Neural crest cell (in vitro differentiated cells): ENCODE measurements around the gene SMIM33. TPM values are rescaled to one million over a fixed set of nuclear protein-coding genes. Genes with fewer than 3 reads are reported as not detected.
"Not testable (repeated sequence)": the region's sequence is repeated elsewhere in the genome, so short reads cannot be mapped to it uniquely, and the experiment has no call there.

Experiments used
- DNase-seq: peaks from one replicate; pipeline ENCODE4 v3.0.0; 2021; ENCODE audit warnings: low read depth, mixed read lengths, low spot score
- H3K27ac Mint-ChIP-seq: one replicate; pipeline ENCODE4 v1.8.0; 2021; ENCODE audit warnings: mild to moderate bottlenecking, mixed read lengths; ENCODE audit not compliant: unreplicated experiment
- H3K27me3 Mint-ChIP-seq: 2 replicates; pipeline ENCODE4 v1.8.0; 2021; ENCODE audit warnings: low read depth, mild to moderate bottlenecking, mixed read lengths
- H3K36me3 Mint-ChIP-seq: 2 replicates; pipeline ENCODE4 v1.8.0; 2021; ENCODE audit warnings: low read depth, mild to moderate bottlenecking, mixed read lengths
- H3K4me1 Mint-ChIP-seq: 2 replicates; pipeline ENCODE4 v1.8.0; 2021; ENCODE audit warnings: mixed read lengths
- H3K4me3 Mint-ChIP-seq: one replicate; pipeline ENCODE4 v1.8.0; 2021; ENCODE audit warnings: mild to moderate bottlenecking, mixed read lengths
- H3K9me3 Mint-ChIP-seq: 2 replicates; pipeline ENCODE4 v1.8.0; 2021; ENCODE audit warnings: mixed read lengths
- CTCF ChIP-seq: fragments of 200-600 bp; sonication (generic); conservative IDR thresholded peaks from 2 replicates; pipeline ENCODE4 v1.5.0; 2021; ENCODE audit warnings: antibody characterized with exemption, mild to moderate bottlenecking
- total RNA-seq: library from RNA; stranded (reverse); gene quantifications from 2 replicates; pipeline ENCODE4 v1.2.1, GENCODE V29; 2021

The SMIM33 gene
- total RNA-seq, 1 donor from 2014 or later, result not detected

- H3K27me3 Mint-ChIP-seq, result no peaks in the 10 kb centered on the region
- peak overlapping the region; percentile 57 for H3K27ac Mint-ChIP-seq
- no peak for DNase-seq
- H3K4me3 Mint-ChIP-seq, result no peak overlapping the region
- no peaks in the 10 kb centered on the region for H3K36me3 Mint-ChIP-seq
- TF ChIP-seq CTCF, result no peak
- H3K9me3 Mint-ChIP-seq, result no peaks in the 10 kb centered on the region
- peaks cover 17% of the 10 kb centered on the region for H3K4me1 Mint-ChIP-seq
Measured at GRCh38 chr5:139474890-139475791, 4.3 kb downstream of the SMIM33 start.

GRCh38 chr5:139475865-139476617 lies 5.2 kb downstream of the SMIM33 start:
- Mint-ChIP-seq H3K9me3 (no peaks in the 10 kb centered on the region), H3K27ac (no peak overlapping the region), H3K4me3 (no peak overlapping the region), H3K4me1 (peaks cover 17% of the 10 kb centered on the region), H3K27me3 (no peaks in the 10 kb centered on the region), H3K36me3 (no peaks in the 10 kb centered on the region)
- TF ChIP-seq CTCF, result no peak
- DNase-seq, result no peak

- not testable (repeated sequence) for H3K36me3 Mint-ChIP-seq, H3K4me3 Mint-ChIP-seq, H3K9me3 Mint-ChIP-seq, H3K4me1 Mint-ChIP-seq, H3K27ac Mint-ChIP-seq, DNase-seq, H3K27me3 Mint-ChIP-seq
Measured at GRCh38 chr5:139478657-139479423, 8.0 kb downstream of the SMIM33 start.

- H3K4me1 Mint-ChIP-seq, H3K4me3 Mint-ChIP-seq, H3K27ac Mint-ChIP-seq, H3K27me3 Mint-ChIP-seq, H3K36me3 Mint-ChIP-seq, H3K9me3 Mint-ChIP-seq, DNase-seq: not testable (repeated sequence)
Measured at GRCh38 chr5:139479729-139480128, 8.9 kb downstream of the SMIM33 start.

- H3K27ac Mint-ChIP-seq, result no peak overlapping the region
- no peaks in the 10 kb centered on the region for H3K9me3 Mint-ChIP-seq
- no peaks in the 10 kb centered on the region for H3K27me3 Mint-ChIP-seq
- no peak for TF ChIP-seq CTCF
- H3K36me3 Mint-ChIP-seq, result no peaks in the 10 kb centered on the region
- no peak overlapping the region for H3K4me3 Mint-ChIP-seq
- H3K4me1 Mint-ChIP-seq, result peaks cover 5% of the 10 kb centered on the region
- no peak for DNase-seq
Measured at GRCh38 chr5:139481122-139481533, 10.3 kb downstream of the SMIM33 start.

GRCh38 chr5:139481580-139482049 lies 10.8 kb downstream of the SMIM33 start:
- H3K4me3 Mint-ChIP-seq, result no peak overlapping the region
- H3K27ac Mint-ChIP-seq, result no peak overlapping the region
- TF ChIP-seq CTCF, result no peak
- no peaks in the 10 kb centered on the region for H3K9me3 Mint-ChIP-seq
- H3K36me3 Mint-ChIP-seq, result no peaks in the 10 kb centered on the region
- H3K4me1 Mint-ChIP-seq, result peaks cover 8% of the 10 kb centered on the region
- no peak for DNase-seq
- H3K27me3 Mint-ChIP-seq, result no peaks in the 10 kb centered on the region
